GM12878 (cell line): ENCODE data around the gene PRTN3. TPM values are rescaled to one million over a fixed set of nuclear protein-coding genes. Genes with fewer than 3 reads are reported as not detected.

Experiments
- ATAC-seq: fragments of 200-7000 bp; cut with Tn5 transposase; 3 replicates; pipeline ENCODE4 v1.9.1; 2020; ENCODE audit warnings: mild to moderate bottlenecking, moderate library complexity
- BruUV-seq: library from RNA; stranded (reverse); fragments of 400-500 nt; replicated peaks from 2 replicates; lab custom pipeline; 2021; lab: Mats Ljungman, UMichigan
- CTCF ChIA-PET: fragments of 300-600 bp; sonication (Branson Sonifier 250); formaldehyde crosslinking; extraction: SDS; loops from one replicate; lab custom pipeline; 2021; ENCODE audit warnings: inconsistent platforms; lab: Yijun Ruan, JAX
- POLR2A ChIA-PET: fragments of 350-600 bp; formaldehyde crosslinking; extraction: SDS; loops from one replicate; lab custom pipeline; 2021; ENCODE audit warnings: inconsistent platforms; lab: Charles Lee
- RAD21 ChIA-PET: fragments of 300-600 bp; sonication (Branson Sonifier 250); formaldehyde crosslinking; loops from one replicate; lab custom pipeline; 2023; ENCODE audit warnings: antibody characterized with exemption; ENCODE audit not compliant: unreplicated experiment; lab: Charles Lee
- SMC1A ChIA-PET: fragments of 300-600 bp; sonication (Branson Sonifier 250); formaldehyde crosslinking; loops from one replicate; lab custom pipeline; 2023; ENCODE audit not compliant: unreplicated experiment, uncharacterized antibody; lab: Charles Lee
- DNase-seq: peaks from one replicate; pipeline ENCODE4 v3.0.0-alpha.2; 2011; ENCODE audit warnings: low read depth, low spot score
- FAIRE-seq: peaks from 3 replicates; lab custom pipeline; 2011; peaks lifted over from hg19 to GRCh38; lab: Jason Lieb, UNC
- H2AFZ ChIP-seq: 2 replicates; pipeline ENCODE4 v1.6.0; 2011; ENCODE audit warnings: low read depth, low read length, control low read depth; ENCODE audit not compliant: control insufficient read depth
- H3K27ac ChIP-seq: 2 replicates; pipeline ENCODE4 v1.5.1; 2011; ENCODE audit warnings: control low read depth; ENCODE audit not compliant: control insufficient read depth, insufficient read depth
- H3K27me3 ChIP-seq, 2 experiments: replicated peaks in 1 of 2; 2 replicates each; pipeline versions ENCODE4 v1.6.0 to v1.6.1; 2011; ENCODE audit warnings: low read length in 1 of 2; ENCODE audit not compliant: control insufficient read depth in 2 of 2, insufficient read depth in 2 of 2
- H3K36me3 ChIP-seq, 2 experiments: 2 replicates each; pipeline ENCODE4 v1.5.1; 2011; ENCODE audit warnings: low read length in 1 of 2; ENCODE audit not compliant: control insufficient read depth in 2 of 2, insufficient read depth in 2 of 2
- H3K4me1 ChIP-seq: 2 replicates; pipeline ENCODE4 v1.6.1; 2011; ENCODE audit warnings: mild to moderate bottlenecking, low read length, moderate library complexity, mixed read lengths; ENCODE audit not compliant: control insufficient read depth, insufficient read depth
- H3K4me2 ChIP-seq: 2 replicates; pipeline ENCODE4 v1.6.0; 2011; ENCODE audit warnings: control low read depth; ENCODE audit not compliant: control insufficient read depth, insufficient read depth
- H3K4me3 ChIP-seq: fragments of 200-600 bp; sonication (generic); 2 replicates; pipeline ENCODE4 v1.5.1; 2016
- H3K79me2 ChIP-seq: 2 replicates; pipeline ENCODE4 v1.6.0; 2011; ENCODE audit warnings: low read length; ENCODE audit not compliant: control insufficient read depth, insufficient read depth
- H3K9ac ChIP-seq: 2 replicates; pipeline ENCODE4 v1.8.0; 2011; ENCODE audit warnings: low read length, control low read depth, mixed read lengths; ENCODE audit not compliant: control insufficient read depth, insufficient read depth
- H3K9me3 ChIP-seq: replicated peaks from 3 replicates; pipeline ENCODE4 v1.5.1; 2011; ENCODE audit warnings: mild to moderate bottlenecking, low read length; ENCODE audit not compliant: control insufficient read depth, insufficient read depth
- H4K20me1 ChIP-seq: 2 replicates; pipeline ENCODE4 v1.6.0; 2011; ENCODE audit not compliant: control insufficient read depth, insufficient read depth
- E2F4 ChIP-seq: IDR thresholded peaks from 2 replicates; pipeline ENCODE4 v1.6.1; 2012; ENCODE audit warnings: low read depth, low read length, improper control_type of control experiment
- PAX8 ChIP-seq: fragments of 450-650 bp; IDR thresholded peaks from 2 replicates; pipeline ENCODE4 v1.6.1; 2017; ENCODE audit warnings: mild to moderate bottlenecking, moderate library complexity
- POLR2A ChIP-seq: IDR thresholded peaks from 2 replicates; pipeline ENCODE4 v1.6.1; 2011; ENCODE audit warnings: low read depth, mild to moderate bottlenecking, low read length
- POLR2AphosphoS5 ChIP-seq: IDR thresholded peaks from 2 replicates; pipeline ENCODE4 v1.6.1; 2011; ENCODE audit warnings: mild to moderate bottlenecking, low read length, inconsistent platforms
- SP1 ChIP-seq: IDR thresholded peaks from one replicate; pipeline ENCODE4 v1.6.1; 2011; ENCODE audit warnings: low read depth, low read length
- SUZ12 ChIP-seq: fragments of 200-600 bp; sonication (generic); IDR thresholded peaks from one replicate; pipeline ENCODE4 v1.6.1; 2018; ENCODE audit warnings: antibody characterized with exemption, mild to moderate bottlenecking; ENCODE audit not compliant: unreplicated experiment
- ZBED1 ChIP-seq: IDR thresholded peaks from 2 replicates; pipeline ENCODE4 v1.6.1; 2016; ENCODE audit warnings: borderline replicate concordance
- ZBTB4 ChIP-seq: fragments of 450-650 bp; formaldehyde crosslinking; IDR thresholded peaks from 2 replicates; pipeline ENCODE4 v1.4.0; 2022; ENCODE audit warnings: mild to moderate bottlenecking, moderate library complexity
- WGBS: methylation state at CpG from one replicate; pipeline ENCODE4 v1.1.6; 2016; ENCODE audit warnings: low lambda C conversion rate; ENCODE audit not compliant: insufficient replicate concordance, insufficient coverage; ENCODE audit errors: missing lambda C conversion rate; 5-methylcytosine and 5-hydroxymethylcytosine counted together
- in situ Hi-C: fragments of 300-500 bp; cut with MboI; formaldehyde crosslinking; loops from 9 replicates; pipeline ENCODE4 v1.14.3; 2018; ENCODE audit warnings: mixed read lengths
- intact Hi-C: fragments of 100-400 bp; cut with micrococcal nuclease; formaldehyde crosslinking; loops from one replicate; pipeline ENCODE4 v1.14.2; 2022; ENCODE audit not compliant: unreplicated experiment
- polyA plus RNA-seq, 11 experiments: library from polyadenylated mRNA; depleted of rRNA in 4 of 11; unstranded in 6 of 11; stranded (reverse) in 5 of 11; fragments of >200 nt; fragmentation: Nextera tagmentation in 4 of 11; fragmentation: Illumina TruSeq in 1 of 11; extraction: Ambion mirVana in 4 of 11; extraction: Trizol in 1 of 11; gene quantifications; 1 replicate in 1 of 11; 2 replicates in 10 of 11; pipeline versions ENCODE4 v1.2.1 to v1.2.3, GENCODE V29; 2011 to 2016; ENCODE audit warnings: inconsistent platforms in 2 of 11, missing spikeins in 2 of 11, low read depth in 1 of 11
- total RNA-seq, 4 experiments: library from RNA; depleted of rRNA in 3 of 4; stranded (reverse); fragments of >200 nt in 3 of 4; fragmentation: Illumina TruSeq in 1 of 4; extraction: Trizol in 1 of 4; gene quantifications; 2 replicates each; pipeline versions ENCODE4 v1.2.1 to v1.2.3, GENCODE V29; 2013 to 2021

Gene PRTN3
- total and polyA plus RNA-seq, 10 of the 15 experiments (the other 5 are each of a cell fraction or from before 2014, with no cell fraction given) = 0.08 TPM; not detected in 9

GRCh38 chr19:807627-808422 lies 33.0 kb upstream of the PRTN3 start:
- no peak for DNase-seq
- 96% methylated on average over 36 of the region's 44 CpGs for WGBS
- H3K79me2 ChIP-seq = peaks cover 19% of the 10 kb centered on the region
- in situ Hi-C loops = no loop called here
- no peak overlapping the region for H3K9ac ChIP-seq
- no peaks in the 10 kb centered on the region for H3K27me3 ChIP-seq
- BruUV-seq = TSS peak; percentile 19
- H3K4me2 ChIP-seq = no peak overlapping the region
- ATAC-seq = no peak
- ChIA-PET SMC1A (no interaction called here), RAD21 (no interaction called here), POLR2A (interaction anchor here (0.6 kb wide), 1 partner anchor 128 kb away, joined by 4 read pairs; no protein-coding TSS in a partner anchor), CTCF (no interaction called here)
- H4K20me1 ChIP-seq = peaks cover 7% of the 10 kb centered on the region; the same call in 1 of the 2 replicates
- peaks cover 39 to 65% of the 10 kb centered on the region in 2 experiments; a peak in 3 of 4 replicates for H3K36me3 ChIP-seq
- H3K4me1 ChIP-seq = no peaks in the 10 kb centered on the region
- no peak overlapping the region for H3K4me3 ChIP-seq
- H3K27ac ChIP-seq = no peak overlapping the region
- TF ChIP-seq E2F4 (no peak), POLR2A (peak; percentile 61; the same call in 1 of the 2 replicates), POLR2AphosphoS5 (peak; percentile 26)
- intact Hi-C loops = no loop called here
- H3K9me3 ChIP-seq = no peaks in the 10 kb centered on the region; the same call in 2 of the 3 replicates
- no peak overlapping the region for H2AFZ ChIP-seq
- no peak for FAIRE-seq

- intact Hi-C loops = no loop called here
- CTCF ChIA-PET = no interaction called here
- no peaks in the 10 kb centered on the region for H3K4me1 ChIP-seq
- no peak overlapping the region for H3K27ac ChIP-seq
- H3K36me3 ChIP-seq = peaks cover 38 to 61% of the 10 kb centered on the region in 2 experiments; a peak in 3 of 4 replicates
- no TSS peak for BruUV-seq
- RAD21 ChIA-PET = no interaction called here
- in situ Hi-C loops = no loop called here
- no peaks in the 10 kb centered on the region for H3K27me3 ChIP-seq
- peaks cover 13% of the 10 kb centered on the region for H3K79me2 ChIP-seq
- H3K9ac ChIP-seq = no peak overlapping the region
- WGBS = 100% methylated on average over 4 of the region's 26 CpGs
- POLR2A ChIA-PET = interaction anchor here (0.6 kb wide), 1 partner anchor 128 kb away, joined by 4 read pairs; no protein-coding TSS in a partner anchor
- no peak for FAIRE-seq
- H2AFZ ChIP-seq = no peak overlapping the region
- TF ChIP-seq SUZ12 = no peak
- TF ChIP-seq POLR2A = peak; percentile 76
- peak; percentile 55 for TF ChIP-seq POLR2AphosphoS5
- no peak for TF ChIP-seq ZBED1
- TF ChIP-seq PAX8 = no peak
- no peak for TF ChIP-seq ZBTB4
- TF ChIP-seq SP1 = no peak
- no peak for DNase-seq
- no peaks in the 10 kb centered on the region; the same call in 2 of the 3 replicates for H3K9me3 ChIP-seq
- SMC1A ChIA-PET = no interaction called here
- H3K4me2 ChIP-seq = no peak overlapping the region
- peaks cover 4% of the 10 kb centered on the region; the same call in 1 of the 2 replicates for H4K20me1 ChIP-seq
- ATAC-seq = no peak
- no peak overlapping the region for H3K4me3 ChIP-seq
Observed at GRCh38 chr19:808423-808775, 32.4 kb upstream of the PRTN3 start.
